SK-N-SH treated with all-trans-retinoic acid at 6 μM for 48 hours (cell line): ENCODE data around the gene ZCCHC17.

Source experiments
- ATAC-seq: fragments of 200-7000 bp; cut with Tn5 transposase; 3 replicates; pipeline ENCODE4 v1.9.1; 2020; ENCODE audit warnings: mild to moderate bottlenecking, moderate library complexity
- ARNTL ChIP-seq: fragments of 450-650 bp; formaldehyde crosslinking; IDR thresholded peaks from 2 replicates; pipeline ENCODE4 v1.5.0; 2020; ENCODE audit warnings: low read depth, mild to moderate bottlenecking, moderate library complexity, borderline replicate concordance
- BACH2 ChIP-seq: fragments of 250-450 bp; sonication (Bioruptor Pico); IDR thresholded peaks from 2 replicates; pipeline ENCODE4 v1.9.0; 2021; ENCODE audit warnings: mild to moderate bottlenecking, borderline replicate concordance
- CSDC2 ChIP-seq: fragments of 250-450 bp; sonication (Bioruptor Pico); IDR thresholded peaks from 2 replicates; pipeline ENCODE4 v1.5.0; 2020; ENCODE audit warnings: mild to moderate bottlenecking, moderate library complexity
- CSRNP3 ChIP-seq: fragments of 250-450 bp; sonication (Bioruptor Pico); IDR thresholded peaks from 2 replicates; pipeline ENCODE4 v1.5.1; 2021; ENCODE audit warnings: mild to moderate bottlenecking, moderate library complexity
- ESRRG ChIP-seq: fragments of 250-450 bp; sonication (Bioruptor Pico); IDR thresholded peaks from 2 replicates; pipeline ENCODE4 v1.6.1; 2021; ENCODE audit warnings: mild to moderate bottlenecking
- GLIS3 ChIP-seq: fragments of 250-450 bp; sonication (Bioruptor Pico); IDR thresholded peaks from 2 replicates; pipeline ENCODE4 v1.5.0; 2020; ENCODE audit warnings: mild to moderate bottlenecking, moderate library complexity
- ISL1 ChIP-seq: fragments of 250-450 bp; sonication (Bioruptor Pico); IDR thresholded peaks from 2 replicates; pipeline ENCODE4 v2.1.2; 2022; ENCODE audit warnings: mild to moderate bottlenecking, moderate library complexity
- OSR1 ChIP-seq: fragments of 250-450 bp; sonication (Bioruptor Pico); IDR thresholded peaks from 2 replicates; pipeline ENCODE4 v1.8.0; 2022; ENCODE audit warnings: moderate library complexity, mild to moderate bottlenecking, inconsistent platforms
- PATZ1 ChIP-seq: fragments of 250-450 bp; sonication (Bioruptor Pico); IDR thresholded peaks from 2 replicates; pipeline ENCODE4 v1.8.0; 2020; ENCODE audit warnings: mild to moderate bottlenecking, moderate library complexity, borderline replicate concordance
- RARB ChIP-seq: fragments of 250-450 bp; sonication (Bioruptor Pico); IDR thresholded peaks from 2 replicates; pipeline ENCODE4 v1.8.0; 2021; ENCODE audit warnings: mild to moderate bottlenecking, moderate library complexity
- SNAI2 ChIP-seq: fragments of 250-450 bp; sonication (Bioruptor Pico); IDR thresholded peaks from 2 replicates; pipeline ENCODE4 v1.5.0; 2020; ENCODE audit warnings: mild to moderate bottlenecking, moderate library complexity
- TCF4 ChIP-seq: fragments of 250-450 bp; sonication (Bioruptor Pico); IDR thresholded peaks from 2 replicates; pipeline ENCODE4 v1.8.0; 2021; ENCODE audit warnings: mild to moderate bottlenecking, moderate library complexity, borderline replicate concordance
- TOX ChIP-seq: fragments of 250-450 bp; sonication (Bioruptor Pico); IDR thresholded peaks from 2 replicates; pipeline ENCODE4 v1.8.0; 2021; ENCODE audit warnings: mild to moderate bottlenecking, moderate library complexity, borderline replicate concordance
- ZC3H10 ChIP-seq: fragments of 250-450 bp; sonication (Bioruptor Pico); IDR thresholded peaks from 2 replicates; pipeline ENCODE4 v1.5.1; 2021; ENCODE audit warnings: mild to moderate bottlenecking, moderate library complexity
- ZFP3 ChIP-seq: fragments of 250-450 bp; sonication (Bioruptor Pico); IDR thresholded peaks from 2 replicates; pipeline ENCODE4 v1.5.0; 2020; ENCODE audit warnings: mild to moderate bottlenecking, moderate library complexity
- ZFP30 ChIP-seq: fragments of 450-650 bp; formaldehyde crosslinking; IDR thresholded peaks from 2 replicates; pipeline ENCODE4 v1.5.0; 2022; ENCODE audit warnings: mild to moderate bottlenecking, moderate library complexity
- ZNF565 ChIP-seq: fragments of 450-650 bp; formaldehyde crosslinking; conservative IDR thresholded peaks from 2 replicates; pipeline ENCODE4 v1.5.0; 2020; ENCODE audit warnings: low read depth, mild to moderate bottlenecking, moderate library complexity
- ZNF70 ChIP-seq: fragments of 450-650 bp; formaldehyde crosslinking; IDR thresholded peaks from 2 replicates; pipeline ENCODE4 v1.5.0; 2020; ENCODE audit warnings: mild to moderate bottlenecking, moderate library complexity
- ZNF8 ChIP-seq: fragments of 450-650 bp; formaldehyde crosslinking; IDR thresholded peaks from 2 replicates; pipeline ENCODE4 v1.5.0; 2020; ENCODE audit warnings: mild to moderate bottlenecking, moderate library complexity
- TF ChIP-seq, protein P1 (sequence below): fragments of 250-450 bp; sonication (Bioruptor Pico); IDR thresholded peaks from 2 replicates; pipeline ENCODE4 v1.5.1; 2020; ENCODE audit warnings: low read depth, mild to moderate bottlenecking, moderate library complexity
- TF ChIP-seq, protein P2 (sequence below): fragments of 250-450 bp; sonication (Bioruptor Pico); IDR thresholded peaks from 2 replicates; pipeline ENCODE4 v1.5.0; 2020; ENCODE audit warnings: mild to moderate bottlenecking, moderate library complexity
- TF ChIP-seq, protein P3 (sequence below): fragments of 250-450 bp; sonication (Bioruptor Pico); IDR thresholded peaks from 2 replicates; pipeline ENCODE4 v1.8.0; 2021; ENCODE audit warnings: low read depth, mild to moderate bottlenecking, moderate library complexity, borderline replicate concordance

The ZCCHC17 gene

GRCh38 chr1:31344503-31344902 lies 47.7 kb downstream of the ZCCHC17 start:
- ATAC-seq = no peak
- no peak for TF ChIP-seq ISL1 (CRISPR knock-in tag)
- TF ChIP-seq, protein P1, sequence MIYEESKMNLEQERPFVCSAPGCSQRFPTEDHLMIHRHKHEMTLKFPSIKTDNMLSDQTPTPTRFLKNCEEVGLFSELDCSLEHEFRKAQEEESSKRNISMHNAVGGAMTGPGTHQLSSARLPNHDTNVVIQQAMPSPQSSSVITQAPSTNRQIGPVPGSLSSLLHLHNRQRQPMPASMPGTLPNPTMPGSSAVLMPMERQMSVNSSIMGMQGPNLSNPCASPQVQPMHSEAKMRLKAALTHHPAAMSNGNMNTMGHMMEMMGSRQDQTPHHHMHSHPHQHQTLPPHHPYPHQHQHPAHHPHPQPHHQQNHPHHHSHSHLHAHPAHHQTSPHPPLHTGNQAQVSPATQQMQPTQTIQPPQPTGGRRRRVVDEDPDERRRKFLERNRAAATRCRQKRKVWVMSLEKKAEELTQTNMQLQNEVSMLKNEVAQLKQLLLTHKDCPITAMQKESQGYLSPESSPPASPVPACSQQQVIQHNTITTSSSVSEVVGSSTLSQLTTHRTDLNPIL (CRISPR knock-in tag) = no peak
- TF ChIP-seq SNAI2 (CRISPR knock-in tag) = no peak
- TF ChIP-seq CSDC2 = no peak
- TF ChIP-seq, protein P2, sequence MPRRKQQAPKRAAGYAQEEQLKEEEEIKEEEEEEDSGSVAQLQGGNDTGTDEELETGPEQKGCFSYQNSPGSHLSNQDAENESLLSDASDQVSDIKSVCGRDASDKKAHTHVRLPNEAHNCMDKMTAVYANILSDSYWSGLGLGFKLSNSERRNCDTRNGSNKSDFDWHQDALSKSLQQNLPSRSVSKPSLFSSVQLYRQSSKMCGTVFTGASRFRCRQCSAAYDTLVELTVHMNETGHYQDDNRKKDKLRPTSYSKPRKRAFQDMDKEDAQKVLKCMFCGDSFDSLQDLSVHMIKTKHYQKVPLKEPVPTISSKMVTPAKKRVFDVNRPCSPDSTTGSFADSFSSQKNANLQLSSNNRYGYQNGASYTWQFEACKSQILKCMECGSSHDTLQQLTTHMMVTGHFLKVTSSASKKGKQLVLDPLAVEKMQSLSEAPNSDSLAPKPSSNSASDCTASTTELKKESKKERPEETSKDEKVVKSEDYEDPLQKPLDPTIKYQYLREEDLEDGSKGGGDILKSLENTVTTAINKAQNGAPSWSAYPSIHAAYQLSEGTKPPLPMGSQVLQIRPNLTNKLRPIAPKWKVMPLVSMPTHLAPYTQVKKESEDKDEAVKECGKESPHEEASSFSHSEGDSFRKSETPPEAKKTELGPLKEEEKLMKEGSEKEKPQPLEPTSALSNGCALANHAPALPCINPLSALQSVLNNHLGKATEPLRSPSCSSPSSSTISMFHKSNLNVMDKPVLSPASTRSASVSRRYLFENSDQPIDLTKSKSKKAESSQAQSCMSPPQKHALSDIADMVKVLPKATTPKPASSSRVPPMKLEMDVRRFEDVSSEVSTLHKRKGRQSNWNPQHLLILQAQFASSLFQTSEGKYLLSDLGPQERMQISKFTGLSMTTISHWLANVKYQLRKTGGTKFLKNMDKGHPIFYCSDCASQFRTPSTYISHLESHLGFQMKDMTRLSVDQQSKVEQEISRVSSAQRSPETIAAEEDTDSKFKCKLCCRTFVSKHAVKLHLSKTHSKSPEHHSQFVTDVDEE = no peak
- no peak for TF ChIP-seq GLIS3 (CRISPR knock-in tag)
- TF ChIP-seq RARB = no peak
- TF ChIP-seq ZC3H10 (CRISPR knock-in tag) = no peak
- no peak for TF ChIP-seq ZNF565 (CRISPR knock-in tag)
- no peak for TF ChIP-seq ZNF8
- no peak for TF ChIP-seq ZFP3 (CRISPR knock-in tag)
- TF ChIP-seq PATZ1 (CRISPR knock-in tag) = no peak
- TF ChIP-seq ESRRG (CRISPR knock-in tag) = no peak
- TF ChIP-seq, protein P3, sequence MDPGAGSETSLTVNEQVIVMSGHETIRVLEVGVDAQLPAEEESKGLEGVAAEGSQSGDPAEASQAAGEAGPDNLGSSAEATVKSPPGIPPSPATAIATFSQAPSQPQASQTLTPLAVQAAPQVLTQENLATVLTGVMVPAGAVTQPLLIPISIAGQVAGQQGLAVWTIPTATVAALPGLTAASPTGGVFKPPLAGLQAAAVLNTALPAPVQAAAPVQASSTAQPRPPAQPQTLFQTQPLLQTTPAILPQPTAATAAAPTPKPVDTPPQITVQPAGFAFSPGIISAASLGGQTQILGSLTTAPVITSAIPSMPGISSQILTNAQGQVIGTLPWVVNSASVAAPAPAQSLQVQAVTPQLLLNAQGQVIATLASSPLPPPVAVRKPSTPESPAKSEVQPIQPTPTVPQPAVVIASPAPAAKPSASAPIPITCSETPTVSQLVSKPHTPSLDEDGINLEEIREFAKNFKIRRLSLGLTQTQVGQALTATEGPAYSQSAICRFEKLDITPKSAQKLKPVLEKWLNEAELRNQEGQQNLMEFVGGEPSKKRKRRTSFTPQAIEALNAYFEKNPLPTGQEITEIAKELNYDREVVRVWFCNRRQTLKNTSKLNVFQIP (CRISPR knock-in tag) = no peak
- no peak for TF ChIP-seq BACH2 (CRISPR knock-in tag)
- TF ChIP-seq ZNF70 (CRISPR knock-in tag) = no peak
- TF ChIP-seq TOX (CRISPR knock-in tag) = no peak
- TF ChIP-seq OSR1 (CRISPR knock-in tag) = no peak

DNA sequence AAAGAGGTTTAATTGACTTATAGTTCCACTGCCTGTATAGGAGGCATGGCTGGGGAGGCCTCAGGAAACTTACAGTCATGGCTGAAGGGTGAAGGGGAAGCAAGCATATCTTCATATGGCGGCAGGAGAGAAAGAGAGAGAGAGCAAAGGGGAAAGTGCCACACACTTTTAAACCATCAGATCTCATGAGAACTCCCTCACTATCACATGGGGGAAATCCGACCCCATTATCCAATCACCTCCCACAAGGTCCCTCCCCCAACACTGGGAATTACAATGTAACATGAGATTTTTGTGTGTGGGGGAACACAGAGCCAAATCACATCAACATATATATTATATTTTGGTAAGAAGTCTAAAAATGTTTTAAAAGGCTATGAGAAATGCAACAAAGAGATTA lies 48.8 kb downstream of the ZCCHC17 start:
- TF ChIP-seq ARNTL (CRISPR knock-in tag) (no peak), GLIS3 (CRISPR knock-in tag) (no peak), OSR1 (CRISPR knock-in tag) (no peak)
- ATAC-seq = no peak

- ATAC-seq = no peak
- no peak for TF ChIP-seq PATZ1 (CRISPR knock-in tag)
- no peak for TF ChIP-seq ZFP30 (CRISPR knock-in tag)
- no peak for TF ChIP-seq CSRNP3 (CRISPR knock-in tag)
- TF ChIP-seq BACH2 (CRISPR knock-in tag) = no peak
- TF ChIP-seq CSDC2 = no peak
- no peak for TF ChIP-seq SNAI2 (CRISPR knock-in tag)
- TF ChIP-seq OSR1 (CRISPR knock-in tag) = no peak
- no peak for TF ChIP-seq TCF4
- no peak for TF ChIP-seq RARB
- TF ChIP-seq ZNF565 (CRISPR knock-in tag) = no peak
- TF ChIP-seq, protein P3 (CRISPR knock-in tag) = no peak
- TF ChIP-seq ARNTL (CRISPR knock-in tag) = no peak
- TF ChIP-seq, protein P2 = no peak
- no peak for TF ChIP-seq ZNF8
- TF ChIP-seq ZC3H10 (CRISPR knock-in tag) = no peak
These were observed 50.0 kb downstream of the ZCCHC17 start for GRCh38 chr1:31346785-31347184.
